Activated T-cell treated with anti-CD3 and anti-CD28 coated beads, Interleukin-2, amount 50 U/mL, for 48 hours (primary cell): ENCODE results near the gene TENM4.

ENCODE experiments used
- DNase-seq, 2 experiments: peaks; one replicate each; pipeline ENCODE4 v3.0.0-alpha.2; 2020

Gene TENM4

GRCh38 chr11:78795621-78796261, 645.1 kb downstream of the TENM4 start:
- no peak for DNase-seq

GRCh38 chr11:78791964-78792363, 648.9 kb downstream of the TENM4 start:
- DNase-seq = no peak

DNA sequence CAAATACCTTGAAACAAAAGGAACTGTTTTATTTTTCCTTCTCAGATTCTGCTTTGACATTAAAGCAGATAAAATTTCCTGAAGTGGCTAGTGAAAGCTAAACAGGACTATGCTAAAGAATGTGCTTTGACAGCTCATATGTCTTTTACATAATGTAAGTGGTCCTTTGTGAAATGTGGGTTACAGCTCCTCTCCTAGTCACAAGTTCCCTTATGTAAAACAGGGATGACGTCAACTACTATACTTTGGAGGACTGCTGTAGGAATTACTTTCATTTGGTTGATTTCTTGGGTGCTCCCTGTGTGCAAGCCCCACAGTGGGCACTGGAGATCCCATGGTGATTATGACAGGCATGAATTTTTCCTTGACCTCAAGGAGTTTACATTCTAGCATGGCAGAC, 649.6 kb downstream of the TENM4 start:
- no peak for DNase-seq

GRCh38 chr11:78790784-78791183, 650.0 kb downstream of the TENM4 start:
- DNase-seq = no peak

- DNase-seq = no peak
These were observed 651.5 kb downstream of the TENM4 start for GRCh38 chr11:78789375-78789774.

DNA sequence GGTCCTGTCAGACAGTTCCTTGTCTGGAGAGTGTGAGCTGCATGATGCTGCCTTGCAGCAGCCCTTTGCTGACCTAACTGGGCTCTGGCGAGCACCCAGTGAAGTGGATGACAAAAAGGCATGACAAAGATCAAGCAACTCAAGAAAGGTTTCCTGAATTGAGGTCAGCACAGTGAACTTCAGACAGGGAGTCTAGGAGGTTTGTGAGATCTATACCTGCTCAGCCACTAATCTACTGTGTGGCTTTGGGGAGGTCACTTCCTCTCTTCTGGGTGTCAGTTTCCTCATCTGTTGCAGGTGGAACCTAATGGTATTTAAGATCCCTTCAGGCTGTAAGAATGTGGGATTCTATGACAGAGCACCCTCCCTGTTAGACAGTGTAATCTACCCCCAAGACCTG, 652.3 kb downstream of the TENM4 start:
- no peak for DNase-seq

DNA sequence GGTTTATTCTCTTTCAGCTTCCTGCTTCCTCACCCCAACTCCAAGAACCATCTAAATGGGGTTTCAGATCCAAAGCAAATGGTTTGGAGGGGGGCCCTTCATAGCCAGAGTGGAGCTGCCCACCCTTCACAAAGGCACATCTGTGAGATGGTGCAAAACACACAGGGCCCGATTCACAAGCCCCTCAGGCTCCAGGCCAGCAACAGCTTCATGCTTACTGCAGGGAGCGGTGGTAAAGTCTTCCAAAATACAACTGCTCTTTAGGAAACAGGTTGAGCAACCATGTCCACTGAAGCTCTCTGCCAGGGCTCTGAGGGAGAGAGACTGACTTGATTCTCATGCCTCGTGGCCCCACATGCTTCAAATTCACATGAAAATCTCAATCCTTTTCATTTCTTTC, 653.1 kb downstream of the TENM4 start:
- DNase-seq = no peak

DNA sequence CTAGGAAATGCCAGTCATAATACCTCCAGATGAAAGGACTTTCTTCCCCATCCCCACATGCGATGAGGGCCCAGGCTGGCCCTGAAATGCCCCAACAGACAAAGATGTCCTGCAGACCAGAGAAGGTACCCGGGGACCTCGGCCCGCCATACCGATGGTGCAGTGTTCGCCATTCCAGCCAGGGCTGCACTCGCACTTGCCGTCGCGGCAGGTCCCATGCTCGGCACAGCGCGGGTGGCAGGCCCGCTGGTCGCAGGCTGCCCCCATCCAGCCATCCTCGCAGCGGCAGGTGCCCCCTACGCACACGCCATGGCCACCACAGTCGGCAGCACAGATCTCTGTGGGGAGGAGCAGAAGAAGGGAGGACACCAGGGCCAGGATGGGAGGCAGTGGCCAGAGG, 654.1 kb downstream of the TENM4 start:
- DNase-seq = no peak

- no peak for DNase-seq
These were observed 654.7 kb downstream of the TENM4 start for GRCh38 chr11:78786086-78786485.

- no peak for DNase-seq
These were observed 656.3 kb downstream of the TENM4 start for GRCh38 chr11:78784321-78785061.

DNA sequence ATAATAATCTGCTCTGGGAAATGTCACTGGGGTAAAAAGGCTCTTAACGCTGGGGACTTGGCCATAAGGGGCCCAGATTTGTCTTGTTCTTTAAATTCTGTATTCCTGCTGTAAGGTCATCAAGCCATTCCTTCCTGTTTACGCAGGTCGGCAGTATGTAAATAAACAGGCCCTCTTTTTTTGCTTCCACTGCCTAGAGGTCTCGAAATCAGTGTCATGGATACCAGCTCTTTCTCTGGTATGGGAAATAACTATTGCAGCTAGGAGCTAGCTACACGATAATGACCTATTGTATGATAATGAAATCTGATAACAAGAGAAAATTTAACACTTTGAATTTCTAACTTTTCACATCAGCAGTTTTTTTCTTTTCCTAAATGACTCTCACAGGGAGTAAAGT, 657.0 kb downstream of the TENM4 start:
- DNase-seq = no peak

DNA sequence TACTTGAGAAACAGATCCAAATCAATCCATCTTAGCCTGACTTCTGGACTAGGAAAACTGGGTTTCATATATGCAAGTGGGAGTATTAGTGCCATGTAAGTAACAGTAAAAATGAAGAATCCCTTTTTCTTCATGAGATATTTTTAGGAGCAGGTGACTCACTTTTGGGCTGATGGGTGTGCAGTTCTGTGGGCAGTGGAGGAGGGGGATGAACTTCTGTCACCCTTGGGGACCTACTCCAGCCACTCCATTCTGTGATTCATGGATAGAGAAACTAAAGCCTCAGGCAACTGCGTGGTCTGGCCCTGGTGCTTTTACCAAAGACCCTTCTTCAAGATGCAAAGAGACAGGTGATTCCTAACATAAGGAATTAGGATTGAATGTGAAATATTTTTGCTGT, 657.5 kb downstream of the TENM4 start:
- DNase-seq = no peak

DNA sequence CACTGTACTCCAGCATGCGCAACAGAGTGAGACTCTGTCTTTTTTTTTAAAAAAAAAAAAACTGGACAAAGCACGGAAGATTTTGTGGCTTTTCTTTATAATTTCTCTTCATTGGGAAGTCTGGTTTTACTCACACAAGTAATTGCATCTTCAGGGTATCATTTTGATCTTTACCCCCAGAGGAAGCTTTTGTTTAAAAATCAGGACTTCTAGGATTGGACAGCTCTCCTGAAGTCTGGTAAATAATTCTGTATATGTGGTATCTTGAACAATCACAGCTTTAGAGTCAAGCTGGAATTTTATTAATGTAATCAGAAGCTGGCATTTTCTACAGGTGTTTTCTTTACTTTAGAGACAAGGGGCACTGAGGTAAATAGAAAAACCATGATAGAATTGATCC, 658.1 kb downstream of the TENM4 start:
- no peak for DNase-seq

GRCh38 chr11:78780889-78781288, 659.9 kb downstream of the TENM4 start:
- no peak for DNase-seq

DNA sequence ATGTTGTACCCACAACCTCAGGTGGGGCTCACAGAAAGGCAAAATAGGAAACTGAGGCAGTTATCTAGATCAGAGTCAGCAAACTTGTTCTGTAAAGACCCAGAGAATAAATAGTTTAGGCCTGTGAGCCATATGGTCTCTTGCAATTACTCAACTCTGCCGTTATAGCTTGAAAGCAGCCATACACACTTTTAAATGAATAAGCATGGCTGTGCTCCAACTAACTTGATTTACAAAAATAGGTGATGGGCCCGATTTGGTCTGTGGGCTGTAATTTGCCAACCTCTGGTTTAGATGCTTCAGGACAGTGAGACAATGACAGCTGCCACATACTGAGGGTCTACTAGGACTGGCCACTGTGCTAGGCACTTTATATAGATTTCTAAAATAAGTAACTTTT, 667.3 kb downstream of the TENM4 start:
- no peak for DNase-seq

DNA sequence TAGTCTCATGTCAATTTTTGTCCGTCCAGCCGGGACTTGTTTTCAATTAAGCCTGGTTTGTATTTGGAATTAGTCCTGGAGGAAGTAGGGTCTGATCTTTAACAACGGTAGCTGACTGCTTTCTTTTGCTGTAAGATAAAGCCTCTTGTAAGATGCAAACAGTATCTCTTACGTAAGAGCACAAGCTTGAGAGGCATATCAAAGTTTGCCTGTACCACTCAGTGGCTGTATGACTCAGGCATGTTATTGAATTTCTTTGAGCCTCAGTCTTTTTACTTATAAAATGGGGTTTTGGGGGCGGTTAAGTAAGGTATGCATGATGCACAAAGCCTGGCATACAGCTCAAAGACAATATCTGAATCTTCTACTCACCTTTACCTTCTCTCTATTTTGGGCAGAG, 667.8 kb downstream of the TENM4 start:
- DNase-seq = no peak

DNA sequence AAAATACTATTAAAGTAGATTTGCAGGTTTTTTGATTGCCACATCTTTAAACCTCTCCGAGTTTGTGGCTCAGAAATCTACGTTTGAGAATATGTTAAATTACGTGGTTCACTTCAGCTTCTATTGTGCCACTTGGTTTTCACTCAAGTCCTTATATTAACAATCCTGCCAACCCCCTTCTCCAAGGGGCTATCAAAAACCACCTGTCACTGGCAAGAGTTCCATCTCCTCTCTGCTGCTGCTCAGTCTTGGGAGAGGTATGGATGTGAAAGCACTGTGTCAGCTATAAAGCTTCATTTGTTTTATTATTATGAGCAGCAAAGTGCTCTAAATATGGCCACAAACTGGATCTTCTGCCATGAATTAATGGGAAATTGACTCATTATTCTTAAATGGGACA, 668.6 kb downstream of the TENM4 start:
- no peak for DNase-seq

DNA sequence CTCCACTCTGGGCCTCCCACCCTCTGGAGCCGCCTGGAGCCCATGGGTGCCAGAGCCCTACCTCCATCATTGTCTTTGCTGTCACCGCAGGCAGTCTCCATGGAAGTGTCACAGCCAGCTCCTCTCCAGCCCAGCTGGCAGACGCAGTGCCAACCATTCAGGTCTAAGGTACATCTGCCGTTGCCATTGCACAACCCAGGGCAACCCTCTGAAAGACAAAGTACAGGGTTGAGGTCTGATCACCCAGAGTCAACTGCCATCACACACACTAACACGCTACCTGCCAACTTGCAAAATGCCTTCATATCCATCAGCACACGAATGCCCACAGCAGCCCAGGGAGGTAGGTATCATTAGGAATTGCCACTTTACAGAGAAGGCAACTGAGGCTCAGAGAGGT, 669.9 kb downstream of the TENM4 start:
- DNase-seq = no peak

DNA sequence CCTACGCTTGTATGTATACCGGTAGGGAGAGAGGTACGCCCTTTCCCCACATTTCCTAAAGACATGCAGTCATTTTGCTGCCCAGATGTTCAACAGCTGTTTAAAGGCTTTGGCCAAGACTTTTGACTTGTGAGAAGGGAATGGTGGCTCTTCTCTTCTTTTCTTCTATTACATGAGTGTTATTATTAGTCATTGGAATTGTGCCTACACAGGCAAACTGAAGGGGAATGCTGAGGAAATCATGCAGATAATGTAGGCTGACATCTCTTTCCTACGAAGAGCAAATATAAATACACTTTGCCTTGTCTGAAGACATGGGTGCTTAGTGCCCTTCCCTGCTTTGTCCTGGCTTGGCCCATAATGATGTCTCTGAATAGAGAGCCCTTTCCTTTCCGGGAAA, 671.9 kb downstream of the TENM4 start:
- no peak for DNase-seq

DNA sequence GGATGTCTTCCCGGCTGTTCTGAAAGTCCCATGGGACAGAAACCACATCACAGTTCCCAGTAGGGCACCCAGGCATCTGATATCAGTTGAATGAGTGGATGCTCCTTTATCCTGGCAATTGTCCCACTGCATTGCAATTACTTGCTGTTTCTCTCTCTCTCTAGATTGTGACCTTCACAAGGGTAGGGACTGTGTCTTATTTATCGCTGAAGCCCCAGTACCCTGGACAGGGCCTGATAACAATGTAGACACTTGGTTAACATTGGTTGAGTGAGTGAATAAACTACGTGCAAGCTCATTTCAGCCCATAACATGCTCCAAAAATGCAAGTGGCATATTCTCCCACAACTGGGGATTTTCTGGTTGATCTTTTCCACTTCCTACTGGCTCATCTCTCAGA, 672.5 kb downstream of the TENM4 start:
- DNase-seq = no peak

DNA sequence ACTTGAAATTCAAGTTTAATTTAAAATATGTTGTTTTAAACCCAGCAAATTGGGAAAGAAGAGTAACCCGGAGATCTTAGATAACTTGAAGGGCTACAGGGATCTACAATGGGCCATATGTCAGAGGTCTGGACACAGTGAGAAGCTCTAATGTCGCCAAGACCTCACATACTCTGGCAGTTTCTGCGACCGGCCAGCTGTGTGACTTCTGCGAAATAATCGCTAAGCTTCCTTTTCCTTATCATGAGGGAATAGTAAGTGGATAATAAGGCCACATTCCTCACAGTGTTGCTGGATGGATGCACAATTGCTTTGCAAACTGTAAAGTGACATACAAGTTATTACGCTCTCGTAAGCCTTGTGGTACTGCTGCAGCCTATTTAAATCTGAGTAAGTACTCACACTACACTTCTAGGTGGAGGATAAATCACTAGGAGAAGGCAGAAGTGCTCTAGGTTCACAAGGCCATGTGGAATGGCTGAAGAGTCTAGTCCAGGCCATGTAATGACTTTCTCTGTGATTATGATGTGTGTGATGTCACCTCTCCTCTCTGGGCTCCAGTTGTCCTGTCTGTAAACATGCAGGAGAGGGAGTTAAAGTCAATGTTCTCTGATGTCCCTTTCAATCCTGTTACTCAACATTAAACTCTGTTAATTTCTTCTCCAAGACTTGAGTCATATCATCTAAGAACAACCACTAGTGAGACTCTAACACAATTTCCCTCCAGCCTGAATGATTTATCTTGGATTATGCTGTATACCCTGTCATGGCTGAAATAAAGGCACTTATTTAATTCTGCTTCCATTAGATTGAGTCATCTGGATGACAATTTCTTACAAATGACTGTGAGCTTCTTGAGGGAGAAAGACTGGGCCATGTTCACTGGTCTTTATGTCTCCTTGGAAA, 673.5 kb downstream of the TENM4 start:
- DNase-seq = no peak

DNA sequence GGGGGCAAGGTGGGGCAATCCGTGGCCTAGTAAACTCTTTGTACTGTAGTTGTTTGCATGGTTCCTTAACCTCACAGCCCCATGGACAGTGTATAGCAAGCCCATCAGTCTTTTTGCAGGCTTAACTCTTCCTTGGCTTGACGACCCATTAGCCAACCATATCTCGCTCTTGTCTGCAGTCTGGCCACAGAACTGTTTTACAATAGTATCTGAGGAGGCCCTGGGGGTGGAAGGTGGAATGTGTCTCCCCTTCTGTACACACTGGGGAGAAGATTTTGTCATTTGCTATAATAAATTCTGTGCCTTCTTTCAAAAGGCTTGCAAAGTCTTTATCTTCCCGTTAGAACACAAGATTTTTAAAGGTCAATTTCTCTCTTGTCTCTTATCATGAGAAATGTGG, 675.9 kb downstream of the TENM4 start:
- no peak for DNase-seq

DNA sequence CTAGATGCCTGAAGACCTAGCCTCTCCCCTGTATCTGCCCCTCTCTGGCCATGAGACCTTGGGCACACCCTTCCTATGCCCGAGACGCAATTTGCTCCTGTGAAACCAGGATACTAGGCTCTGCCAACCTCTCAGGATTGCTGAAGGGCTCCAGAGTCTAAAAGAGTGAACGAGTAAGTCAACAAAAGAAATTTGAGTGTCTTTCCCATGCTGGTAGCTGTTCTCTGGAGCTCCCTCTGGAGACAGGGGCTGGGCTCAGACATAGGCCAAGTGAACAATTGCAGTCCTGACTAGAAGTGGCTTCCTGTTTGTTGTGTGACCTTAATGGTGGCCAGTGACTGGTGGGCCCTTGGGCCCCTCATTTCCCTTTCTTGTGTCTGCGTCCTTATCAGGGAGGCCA, 677.2 kb downstream of the TENM4 start:
- DNase-seq = no peak

DNA sequence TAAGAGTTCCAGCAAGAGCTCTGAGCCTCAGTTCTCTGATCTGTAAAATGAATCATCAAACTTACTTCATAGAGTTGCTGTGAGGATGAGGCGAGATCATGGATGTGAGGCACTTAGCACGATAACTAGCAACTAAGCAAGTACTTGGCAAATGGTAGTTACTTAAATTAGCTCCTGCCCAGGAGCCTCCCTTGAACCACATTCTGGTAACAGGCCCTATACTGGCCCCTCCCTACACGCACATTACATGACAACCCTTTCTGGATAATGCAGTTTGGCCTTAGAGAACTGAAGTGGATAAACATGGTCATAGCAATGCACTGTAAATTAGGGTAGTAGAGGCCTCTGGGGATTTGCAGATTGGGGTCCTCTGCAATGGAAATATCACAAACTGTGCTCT, 678.7 kb downstream of the TENM4 start:
- DNase-seq = no peak
